ENCODE results near the gene ZCCHC7. TPM values are rescaled to one million over a fixed set of nuclear protein-coding genes. Genes with fewer than 3 reads are reported as not detected.

ZCCHC7 gene
- total RNA-seq, 2 experiments from 2014 or later: 22.3 to 24.5 TPM

DNA sequence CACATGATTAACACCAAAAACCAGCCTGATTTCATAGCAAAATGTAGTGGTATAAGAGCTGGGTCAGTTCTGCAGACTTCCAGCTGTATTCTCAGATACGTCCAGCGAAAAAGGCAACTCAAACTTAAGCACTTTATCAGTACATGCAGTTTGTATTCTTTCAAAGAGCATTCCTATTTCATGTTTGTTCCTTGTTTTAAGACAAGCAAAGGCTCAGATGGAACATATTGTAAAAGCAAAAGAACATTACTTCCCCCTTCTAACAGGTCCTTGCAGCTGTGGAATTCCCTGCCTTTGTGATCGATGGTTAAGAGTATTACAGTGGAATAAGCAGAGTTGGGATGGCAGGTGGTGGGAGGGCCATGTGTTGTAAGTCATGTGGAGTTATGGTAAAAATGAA lies 215.8 kb downstream of the ZCCHC7 start:
- no peaks in the 10 kb centered on the region for H3K27me3 Mint-ChIP-seq (ENCODE audit: low read depth)
- no peak for DNase-seq
- no peak for ATAC-seq
- no peaks in the 10 kb centered on the region for H3K9me3 Mint-ChIP-seq (ENCODE audit: insufficient read depth)
- H3K4me1 Mint-ChIP-seq (ENCODE audit: low read depth): no peaks in the 10 kb centered on the region
- POLR2A ChIA-PET: interaction anchor here (0.6 to 0.9 kb wide), 2 partner anchors 9 to 310 kb away, joined by 3 read pairs; no protein-coding TSS in a partner anchor
- no peak overlapping the region for H3K27ac Mint-ChIP-seq
- CTCF ChIA-PET: no interaction called here
- H3K4me3 Mint-ChIP-seq: no peak overlapping the region
- H3K36me3 Mint-ChIP-seq (ENCODE audit: low read depth): no peaks in the 10 kb centered on the region

DNA sequence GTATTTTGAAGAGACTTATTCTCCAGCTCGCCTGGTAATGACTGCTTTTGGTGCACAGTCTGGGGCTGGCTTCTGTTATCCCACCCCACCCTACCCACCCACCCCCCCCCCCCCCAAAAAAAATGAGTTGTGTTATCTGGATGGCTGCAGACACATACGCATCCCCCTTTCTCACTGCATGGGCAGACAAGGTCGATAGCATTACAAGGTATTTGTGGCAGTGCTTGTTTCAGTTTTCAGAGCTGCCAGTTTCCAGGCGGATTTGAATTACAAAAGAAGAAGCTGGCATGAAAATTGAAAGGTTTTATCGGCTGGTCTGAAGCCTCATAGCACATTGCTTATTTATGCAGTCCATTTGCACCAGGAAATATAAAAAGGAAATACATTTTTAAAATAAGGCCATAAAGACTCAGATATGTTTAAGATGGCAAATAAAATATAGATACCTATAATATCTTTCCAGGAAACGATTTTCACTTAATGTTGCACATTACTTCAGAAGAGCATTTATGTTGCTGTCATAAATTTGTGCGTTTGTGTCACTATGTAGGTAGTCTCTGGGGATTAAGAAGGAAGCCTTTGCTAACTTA lies 217.0 kb downstream of the ZCCHC7 start:
- CTCF ChIA-PET: interaction anchor here (0.9 to 1.2 kb wide), 4 partner anchors 9 to 76 kb away, joined by 3 to 4 read pairs (median 3); no protein-coding TSS in a partner anchor
- POLR2A ChIA-PET: no interaction called here
- Mint-ChIP-seq H3K36me3 (ENCODE audit: low read depth) (no peaks in the 10 kb centered on the region), H3K27me3 (ENCODE audit: low read depth) (no peaks in the 10 kb centered on the region), H3K27ac (no peak overlapping the region), H3K9me3 (ENCODE audit: insufficient read depth) (no peaks in the 10 kb centered on the region), H3K4me3 (no peak overlapping the region), H3K4me1 (ENCODE audit: low read depth) (no peaks in the 10 kb centered on the region)
- ATAC-seq (no peak), DNase-seq (no peak)

DNA sequence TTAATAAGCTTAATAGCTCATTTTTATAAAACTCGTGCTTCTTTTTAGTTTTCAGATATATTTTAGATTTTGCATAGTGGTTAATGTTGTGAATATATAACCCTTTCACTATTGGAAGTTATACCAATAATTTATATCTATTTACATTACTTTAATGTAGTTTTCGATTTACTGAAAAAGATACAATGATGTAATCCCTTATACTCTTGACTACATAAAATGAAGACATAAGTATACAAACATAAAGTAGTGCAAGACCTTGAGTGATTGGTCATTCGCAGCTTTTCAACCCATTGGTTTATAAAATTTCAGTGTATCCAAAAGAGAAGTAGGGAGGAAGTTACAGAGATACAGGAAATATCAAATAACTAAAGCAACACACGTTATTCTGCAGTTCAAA lies 217.8 kb downstream of the ZCCHC7 start:
- ATAC-seq (no peak), DNase-seq (no peak)
- Mint-ChIP-seq H3K4me3 (no peak overlapping the region), H3K27me3 (ENCODE audit: low read depth) (no peaks in the 10 kb centered on the region), H3K27ac (no peak overlapping the region), H3K36me3 (ENCODE audit: low read depth) (no peaks in the 10 kb centered on the region), H3K9me3 (ENCODE audit: insufficient read depth) (no peaks in the 10 kb centered on the region), H3K4me1 (ENCODE audit: low read depth) (no peaks in the 10 kb centered on the region)
- ChIA-PET CTCF (interaction anchor here (0.9 to 1.2 kb wide), 3 partner anchors 15 to 75 kb away, joined by 3 read pairs; no protein-coding TSS in a partner anchor), POLR2A (no interaction called here)

DNA sequence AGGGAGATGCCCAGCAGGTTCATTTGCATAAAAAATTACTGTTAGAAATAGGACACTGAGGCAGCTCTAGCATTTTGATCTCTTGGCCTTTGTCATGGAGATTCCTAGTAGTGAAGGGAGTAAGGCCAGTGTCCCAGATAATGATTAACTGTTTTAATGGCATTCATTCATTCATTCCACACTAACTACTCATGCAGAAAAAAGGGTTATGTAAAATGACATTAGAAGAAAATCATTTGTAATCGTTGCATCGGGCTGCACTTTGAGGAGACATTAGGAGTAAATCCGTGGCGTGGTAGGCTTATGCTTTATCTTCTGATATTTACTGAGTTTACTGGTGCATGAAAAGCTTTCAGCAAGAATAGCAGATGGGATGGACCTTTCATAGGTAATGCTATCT lies 219.5 kb downstream of the ZCCHC7 start:
- ATAC-seq (no peak), DNase-seq (no peak)
- Mint-ChIP-seq H3K4me3 (no peak overlapping the region), H3K9me3 (ENCODE audit: insufficient read depth) (no peaks in the 10 kb centered on the region), H3K27ac (no peak overlapping the region), H3K27me3 (ENCODE audit: low read depth) (no peaks in the 10 kb centered on the region), H3K4me1 (ENCODE audit: low read depth) (no peaks in the 10 kb centered on the region), H3K36me3 (ENCODE audit: low read depth) (no peaks in the 10 kb centered on the region)
- POLR2A ChIA-PET: no interaction called here
- CTCF ChIA-PET: interaction anchor here (1.2 kb wide), 1 partner anchor 467 kb away, joined by 4 read pairs; no protein-coding TSS in a partner anchor

DNA sequence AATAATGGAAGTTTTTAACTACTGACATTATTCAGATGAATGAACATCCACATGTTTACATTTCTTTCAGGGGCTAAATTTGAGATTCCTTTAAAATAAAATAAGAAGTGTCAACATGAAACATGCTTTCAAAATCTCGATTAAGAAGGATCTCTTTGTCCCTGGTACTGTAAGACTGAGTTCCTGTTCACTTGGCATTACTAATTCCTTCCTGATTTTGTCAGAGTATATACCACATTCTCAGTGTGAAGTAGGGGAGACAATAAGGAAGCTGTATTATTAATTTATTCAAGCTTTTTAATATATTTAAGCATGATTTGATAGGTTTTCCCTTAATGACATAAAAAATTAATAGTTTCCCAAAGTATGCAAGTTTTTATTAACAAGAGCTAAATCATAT lies 220.6 kb downstream of the ZCCHC7 start:
- no peaks in the 10 kb centered on the region for H3K4me1 Mint-ChIP-seq (ENCODE audit: low read depth)
- H3K36me3 Mint-ChIP-seq (ENCODE audit: low read depth): no peaks in the 10 kb centered on the region
- no peak for DNase-seq
- H3K9me3 Mint-ChIP-seq (ENCODE audit: insufficient read depth): no peaks in the 10 kb centered on the region
- no peaks in the 10 kb centered on the region for H3K27me3 Mint-ChIP-seq (ENCODE audit: low read depth)
- POLR2A ChIA-PET: no interaction called here
- ATAC-seq: no peak
- H3K27ac Mint-ChIP-seq: no peak overlapping the region
- CTCF ChIA-PET: interaction anchor here (0.5 to 1.3 kb wide), 2 partner anchors 11 to 17 kb away, joined by 3 to 4 read pairs; no protein-coding TSS in a partner anchor
- no peak overlapping the region for H3K4me3 Mint-ChIP-seq

- Mint-ChIP-seq H3K4me1 (ENCODE audit: low read depth) (no peaks in the 10 kb centered on the region), H3K27ac (no peak overlapping the region), H3K4me3 (no peak overlapping the region), H3K27me3 (ENCODE audit: low read depth) (no peaks in the 10 kb centered on the region), H3K9me3 (ENCODE audit: insufficient read depth) (no peaks in the 10 kb centered on the region), H3K36me3 (ENCODE audit: low read depth) (no peaks in the 10 kb centered on the region)
- no peak for DNase-seq
- POLR2A ChIA-PET: no interaction called here
- no peak for ATAC-seq
- CTCF ChIA-PET: interaction anchor here (0.5 to 1.3 kb wide), 3 partner anchors 12 to 18 kb away, joined by 3 to 4 read pairs (median 3); no protein-coding TSS in a partner anchor
Observed at GRCh38 chr9:37341704-37342103, 221.3 kb downstream of the ZCCHC7 start.

DNA sequence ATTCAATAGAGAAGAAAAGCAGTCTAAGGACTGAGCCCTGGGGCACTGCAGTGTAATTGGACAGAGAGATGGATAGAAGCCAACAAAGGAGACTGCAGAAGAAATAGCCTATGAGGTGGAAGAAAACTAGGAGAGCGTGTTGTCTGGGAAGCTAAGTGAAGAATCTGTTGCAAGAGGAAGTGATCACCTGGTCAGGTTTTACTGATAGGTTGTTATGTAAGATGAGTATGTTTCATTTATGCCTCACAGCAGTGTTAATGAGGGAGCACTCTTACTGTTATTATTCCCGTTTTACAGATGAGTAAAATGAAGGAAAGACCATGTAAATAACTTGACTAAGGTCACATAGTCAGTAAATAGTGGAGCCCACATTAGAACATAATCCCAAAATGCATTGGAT lies 222.1 kb downstream of the ZCCHC7 start:
- DNase-seq: no peak
- H3K36me3 Mint-ChIP-seq (ENCODE audit: low read depth): no peaks in the 10 kb centered on the region
- no peak overlapping the region for H3K4me3 Mint-ChIP-seq
- ChIA-PET CTCF (interaction anchor here (1.0 kb wide), 1 partner anchor 14 kb away, joined by 3 read pairs; no protein-coding TSS in a partner anchor), POLR2A (no interaction called here)
- ATAC-seq: no peak
- H3K4me1 Mint-ChIP-seq (ENCODE audit: low read depth): no peaks in the 10 kb centered on the region
- no peak overlapping the region for H3K27ac Mint-ChIP-seq
- H3K9me3 Mint-ChIP-seq (ENCODE audit: insufficient read depth): no peaks in the 10 kb centered on the region
- H3K27me3 Mint-ChIP-seq (ENCODE audit: low read depth): no peaks in the 10 kb centered on the region

DNA sequence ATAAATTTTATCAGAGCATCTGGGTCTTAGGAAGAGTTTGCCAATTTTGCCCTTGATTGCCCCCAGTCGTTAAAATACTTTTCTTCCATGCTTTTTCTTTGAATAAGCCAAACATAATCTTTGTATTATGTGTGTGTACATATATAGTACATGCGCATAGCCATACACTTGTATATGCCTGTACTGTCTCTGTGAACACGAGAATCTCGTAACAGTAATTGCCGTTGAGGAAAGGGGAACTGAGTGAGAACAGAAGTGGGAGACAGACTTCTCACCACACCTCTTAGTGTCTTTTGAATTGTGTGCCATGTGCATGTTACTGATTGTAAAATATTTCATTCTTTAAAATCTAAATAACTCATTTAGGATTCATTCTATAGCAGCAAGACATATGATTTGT lies 222.5 kb downstream of the ZCCHC7 start:
- Mint-ChIP-seq H3K4me1 (ENCODE audit: low read depth) (no peaks in the 10 kb centered on the region), H3K9me3 (ENCODE audit: insufficient read depth) (no peaks in the 10 kb centered on the region), H3K27me3 (ENCODE audit: low read depth) (no peaks in the 10 kb centered on the region), H3K36me3 (ENCODE audit: low read depth) (no peaks in the 10 kb centered on the region), H3K4me3 (no peak overlapping the region), H3K27ac (no peak overlapping the region)
- ChIA-PET CTCF (no interaction called here), POLR2A (no interaction called here)
- no peak for DNase-seq
- no peak for ATAC-seq

- DNase-seq: no peak
- Mint-ChIP-seq H3K27me3 (ENCODE audit: low read depth) (no peaks in the 10 kb centered on the region), H3K4me3 (no peak overlapping the region), H3K9me3 (ENCODE audit: insufficient read depth) (no peaks in the 10 kb centered on the region), H3K36me3 (ENCODE audit: low read depth) (no peaks in the 10 kb centered on the region), H3K27ac (no peak overlapping the region), H3K4me1 (ENCODE audit: low read depth) (no peaks in the 10 kb centered on the region)
- ChIA-PET POLR2A (no interaction called here), CTCF (no interaction called here)
- ATAC-seq: no peak
Observed at GRCh38 chr9:37343724-37344123, 223.3 kb downstream of the ZCCHC7 start.

DNA sequence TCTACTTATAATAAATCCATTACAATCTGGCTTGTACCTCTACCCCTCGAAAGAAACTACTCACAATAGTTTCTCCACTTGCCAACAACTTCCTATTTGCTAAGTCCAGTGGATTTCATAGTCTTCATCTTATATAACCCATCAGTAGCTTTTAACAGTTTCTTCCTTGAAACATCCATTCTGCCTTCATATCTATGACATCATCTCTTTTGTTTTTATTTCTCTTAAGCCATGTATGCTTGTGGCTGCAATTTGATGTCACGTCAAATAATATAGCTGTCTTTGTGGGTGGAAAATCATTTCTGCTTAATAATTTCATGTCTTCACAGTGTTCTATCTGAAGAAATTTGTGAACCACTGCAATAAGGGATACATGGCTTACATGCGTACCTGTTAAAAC lies 224.7 kb downstream of the ZCCHC7 start:
- H3K36me3 Mint-ChIP-seq (ENCODE audit: low read depth): no peaks in the 10 kb centered on the region
- ATAC-seq (no peak), DNase-seq (no peak)
- CTCF ChIA-PET: interaction anchor here (0.6 kb wide), 1 partner anchor 732 kb away, joined by 3 read pairs; no protein-coding TSS in a partner anchor
- POLR2A ChIA-PET: interaction anchor here (1.0 kb wide), 1 partner anchor 9 kb away, joined by 3 read pairs; no protein-coding TSS in a partner anchor
- H3K27ac Mint-ChIP-seq: no peak overlapping the region
- H3K9me3 Mint-ChIP-seq (ENCODE audit: insufficient read depth): no peaks in the 10 kb centered on the region
- no peaks in the 10 kb centered on the region for H3K27me3 Mint-ChIP-seq (ENCODE audit: low read depth)
- no peak overlapping the region for H3K4me3 Mint-ChIP-seq
- H3K4me1 Mint-ChIP-seq (ENCODE audit: low read depth): no peaks in the 10 kb centered on the region

DNA sequence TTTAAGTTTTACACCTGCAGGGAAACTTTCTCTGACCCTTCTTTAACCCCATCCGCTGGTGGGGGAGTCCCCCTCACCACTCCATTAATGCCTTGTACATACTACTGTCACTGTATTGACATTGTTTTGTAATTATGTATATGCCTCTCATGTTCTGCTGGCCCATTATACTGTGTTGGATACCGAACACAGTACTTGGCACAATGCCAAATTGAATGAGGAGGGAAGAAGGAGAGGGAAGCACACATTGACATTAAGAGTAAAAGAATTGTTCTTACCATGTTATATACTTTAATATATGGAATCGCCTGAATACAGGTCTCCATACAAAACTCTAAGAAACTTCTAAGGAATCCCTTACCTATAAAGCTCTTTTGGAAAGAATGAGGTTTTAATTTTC lies 228.5 kb downstream of the ZCCHC7 start:
- ATAC-seq (no peak), DNase-seq (no peak)
- H3K27ac Mint-ChIP-seq: no peak overlapping the region
- H3K4me1 Mint-ChIP-seq (ENCODE audit: low read depth): no peaks in the 10 kb centered on the region
- ChIA-PET POLR2A (no interaction called here), CTCF (interaction anchor here (0.7 to 1.4 kb wide), 2 partner anchors 159 to 476 kb away, joined by 3 read pairs; no protein-coding TSS in a partner anchor)
- H3K4me3 Mint-ChIP-seq: no peak overlapping the region
- peaks cover 14% of the 10 kb centered on the region for H3K36me3 Mint-ChIP-seq (ENCODE audit: low read depth)
- H3K9me3 Mint-ChIP-seq (ENCODE audit: insufficient read depth): no peaks in the 10 kb centered on the region
- no peaks in the 10 kb centered on the region for H3K27me3 Mint-ChIP-seq (ENCODE audit: low read depth)

- H3K36me3 Mint-ChIP-seq (ENCODE audit: low read depth): peaks cover 19% of the 10 kb centered on the region
- peak overlapping the region; percentile 12 for H3K27ac Mint-ChIP-seq
- DNase-seq (no peak), ATAC-seq (no peak)
- no peak overlapping the region for H3K4me3 Mint-ChIP-seq
- no peaks in the 10 kb centered on the region for H3K4me1 Mint-ChIP-seq (ENCODE audit: low read depth)
- ChIA-PET POLR2A (no interaction called here), CTCF (interaction anchor here (1.1 kb wide), 1 partner anchor 12 kb away, joined by 3 read pairs; no protein-coding TSS in a partner anchor)
- H3K9me3 Mint-ChIP-seq (ENCODE audit: insufficient read depth): no peaks in the 10 kb centered on the region
- no peaks in the 10 kb centered on the region for H3K27me3 Mint-ChIP-seq (ENCODE audit: low read depth)
Observed at GRCh38 chr9:37350486-37351190, 230.3 kb downstream of the ZCCHC7 start.
